ENCODE measurements around the gene SMC5. TPM values are rescaled to one million over a fixed set of nuclear protein-coding genes. Genes with fewer than 3 reads are reported as not detected.

Gene SMC5
- total RNA-seq, 1 experiment from 2014 or later = 27.5 TPM

- ChIA-PET RAD21 (ENCODE audit: low non-redundant PET in 1 of 2, low total read pairs in 2 of 2, uncharacterized antibody in 2 of 2, unreplicated experiment in 2 of 2) (no interaction called here), CTCF (no interaction called here), POLR2A (no interaction called here)
- Histone ChIP-seq H3K79me2 (ENCODE audit: insufficient read depth, low read length) (no peaks in the 10 kb centered on the region), H3K4me1 (ENCODE audit: control insufficient read depth in 1 of 2, insufficient read depth in 2 of 2, low read length in 2 of 2) (no peaks in the 10 kb centered on the region), H3K4me3 (replicated peaks in 1 of 2; ENCODE audit: low read depth in 1 of 2, low read length in 2 of 2) (no peak overlapping the region), H4K20me1 (ENCODE audit: insufficient read depth) (no peaks in the 10 kb centered on the region), H3K27ac (ENCODE audit: low read depth, low read length) (no peak overlapping the region), H3K9ac (ENCODE audit: low read length) (no peak overlapping the region), H3K27me3 (ENCODE audit: insufficient read depth, low read length) (no peaks in the 10 kb centered on the region), H3K9me2 (ENCODE audit: insufficient read depth) (no peaks in the 10 kb centered on the region), H2AFZ (ENCODE audit: low read depth, low read length, poor library complexity, severe bottlenecking) (no peak overlapping the region), H3K4me2 (ENCODE audit: low read length) (no peak overlapping the region), H3K9me3 (ENCODE audit: control insufficient read depth in 1 of 2, insufficient read depth in 1 of 2, low read depth in 1 of 2, low read length in 2 of 2) (no peaks in the 10 kb centered on the region), H3K36me3 (ENCODE audit: control insufficient read depth in 1 of 2, insufficient read depth in 2 of 2, low read length in 2 of 2) (no peaks in the 10 kb centered on the region)
- intact Hi-C loops (cut with micrococcal nuclease) = loop anchor here (1.0 kb wide), 1 partner anchor 40 kb away; no protein-coding TSS in a partner anchor
- ATAC-seq (no peak), DNase-seq (ENCODE audit: low read depth, low spot score) (no peak)
- TF ChIP-seq ZFX (IDR thresholded peaks at IDR 0.05) = no peak
- no peak for TF ChIP-seq ZNF274 (IDR thresholded peaks at IDR 0.05; ENCODE audit: low read depth, low read length)
- TF ChIP-seq, protein P1, sequence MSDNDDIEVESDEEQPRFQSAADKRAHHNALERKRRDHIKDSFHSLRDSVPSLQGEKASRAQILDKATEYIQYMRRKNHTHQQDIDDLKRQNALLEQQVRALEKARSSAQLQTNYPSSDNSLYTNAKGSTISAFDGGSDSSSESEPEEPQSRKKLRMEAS (IDR thresholded peaks at IDR 0.05) = no peak
- TF ChIP-seq CBX3 (IDR thresholded peaks at IDR 0.05; ENCODE audit: low read depth) = no peak
- TF ChIP-seq EZH2phosphoT487 (IDR thresholded peaks at IDR 0.05; ENCODE audit: borderline replicate concordance) = no peak
- TF ChIP-seq POLR2A (IDR thresholded peaks at IDR 0.05; ENCODE audit: borderline replicate concordance, extremely low read depth, insufficient read depth, insufficient read length) = no peak
- no peak for TF ChIP-seq CEBPB (IDR thresholded peaks at IDR 0.05; ENCODE audit: low read depth)
- TF ChIP-seq, protein P2, sequence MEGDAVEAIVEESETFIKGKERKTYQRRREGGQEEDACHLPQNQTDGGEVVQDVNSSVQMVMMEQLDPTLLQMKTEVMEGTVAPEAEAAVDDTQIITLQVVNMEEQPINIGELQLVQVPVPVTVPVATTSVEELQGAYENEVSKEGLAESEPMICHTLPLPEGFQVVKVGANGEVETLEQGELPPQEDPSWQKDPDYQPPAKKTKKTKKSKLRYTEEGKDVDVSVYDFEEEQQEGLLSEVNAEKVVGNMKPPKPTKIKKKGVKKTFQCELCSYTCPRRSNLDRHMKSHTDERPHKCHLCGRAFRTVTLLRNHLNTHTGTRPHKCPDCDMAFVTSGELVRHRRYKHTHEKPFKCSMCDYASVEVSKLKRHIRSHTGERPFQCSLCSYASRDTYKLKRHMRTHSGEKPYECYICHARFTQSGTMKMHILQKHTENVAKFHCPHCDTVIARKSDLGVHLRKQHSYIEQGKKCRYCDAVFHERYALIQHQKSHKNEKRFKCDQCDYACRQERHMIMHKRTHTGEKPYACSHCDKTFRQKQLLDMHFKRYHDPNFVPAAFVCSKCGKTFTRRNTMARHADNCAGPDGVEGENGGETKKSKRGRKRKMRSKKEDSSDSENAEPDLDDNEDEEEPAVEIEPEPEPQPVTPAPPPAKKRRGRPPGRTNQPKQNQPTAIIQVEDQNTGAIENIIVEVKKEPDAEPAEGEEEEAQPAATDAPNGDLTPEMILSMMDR (IDR thresholded peaks at IDR 0.05 in 2 of 3, conservative IDR thresholded peaks at IDR 0.05 in 1 of 3; ENCODE audit: borderline replicate concordance in 1 of 3, insufficient read depth in 1 of 3, low read depth in 2 of 3, low read length in 2 of 3) = no peak
- TF ChIP-seq FOSL1 (IDR thresholded peaks at IDR 0.05; ENCODE audit: low read depth) = no peak
- no peak for TF ChIP-seq TCF7L2 (IDR thresholded peaks at IDR 0.05; ENCODE audit: borderline replicate concordance, extremely low read depth, insufficient read depth, insufficient read length)
- TF ChIP-seq EGR1 (IDR thresholded peaks at IDR 0.05; ENCODE audit: low read depth) = no peak
- BruUV-seq (replicated peaks) = no TSS peak
Measured at GRCh38 chr9:70363760-70364159, 105.0 kb downstream of the SMC5 start.
